Heart right ventricle (tissue), 16 donors: ENCODE data around the gene VARS2. TPM values are rescaled to one million over a fixed set of nuclear protein-coding genes. Genes with fewer than 3 reads are reported as not detected.

ENCODE experiments used
- ATAC-seq, 8 donors: fragments of 200-7000 bp; cut with Tn5 transposase; one replicate each; pipeline ENCODE4 v1.9.1; 2020; ENCODE audit warnings: mild to moderate bottlenecking in 8 of 8, moderate library complexity in 8 of 8, moderate number of reproducible peaks in 1 of 8
- DNase-seq, 2 donors: peaks; one replicate each; pipeline ENCODE4 v3.0.0-alpha.2; 2020
- H3K27ac ChIP-seq, 10 donors: fragments of 200-600 bp; sonication (generic) in 2 of 10; one replicate each; pipeline versions ENCODE4 v1.5.0 to v1.8.0; 2020 to 2022; ENCODE audit warnings: mild to moderate bottlenecking in 3 of 10
- H3K27me3 ChIP-seq, 7 donors: fragments of 200-600 bp; one replicate each; pipeline ENCODE4 v1.8.0; 2021 to 2022; ENCODE audit warnings: mild to moderate bottlenecking in 2 of 7
- H3K36me3 ChIP-seq, 9 donors: fragments of 200-600 bp; sonication (generic) in 1 of 9; one replicate each; pipeline versions ENCODE4 v1.5.0 to v1.8.0; 2020 to 2022; ENCODE audit warnings: mild to moderate bottlenecking in 2 of 9
- H3K4me1 ChIP-seq, 9 donors: fragments of 200-600 bp; sonication (generic) in 1 of 9; one replicate each; pipeline versions ENCODE4 v1.5.0 to v1.8.0; 2020 to 2022; ENCODE audit warnings: mild to moderate bottlenecking in 4 of 9
- H3K4me3 ChIP-seq, 10 donors: fragments of 200-600 bp; sonication (generic) in 2 of 10; one replicate each; pipeline versions ENCODE4 v1.5.0 to v1.8.0; 2020 to 2022; ENCODE audit warnings: mild to moderate bottlenecking in 7 of 10, moderate library complexity in 2 of 10
- H3K9me3 ChIP-seq, 11 donors: fragments of 200-600 bp in 10 of 11; sonication (generic) in 2 of 11; one replicate each; pipeline versions ENCODE4 v1.5.0 to v1.8.0; 2013 to 2022; ENCODE audit warnings: mild to moderate bottlenecking in 2 of 11, control low read depth in 1 of 11, moderate library complexity in 1 of 11
- CTCF ChIP-seq, 9 donors: fragments of 200-600 bp; sonication (generic) in 2 of 9; IDR thresholded peaks; one replicate each; pipeline versions ENCODE4 v1.5.0 to v1.8.0; 2021 to 2022; ENCODE audit warnings: antibody characterized with exemption in 9 of 9, mild to moderate bottlenecking in 5 of 9, moderate library complexity in 1 of 9
- WGBS, 2 donors: extraction: QIAGEN DNeasy Blood & Tissue Kit; methylation state at CpG; one replicate each; pipeline ENCODE4 v1.1.7; 2013; ENCODE audit warnings: inconsistent platforms in 1 of 2; 5-methylcytosine and 5-hydroxymethylcytosine counted together
- intact Hi-C, 10 donors: fragments of 100-400 bp; cut with DNase I; formaldehyde crosslinking; loops; one replicate each; pipeline versions ENCODE4 v1.11.1 to v1.14.2; 2022
- polyA plus RNA-seq, 2 donors: library from polyadenylated mRNA; stranded (reverse); fragments of 200-250 nt; gene quantifications; one replicate each; pipeline ENCODE4 v1.2.3, GENCODE V29; 2013
- total RNA-seq, 10 donors: library from RNA; stranded (reverse); fragmentation: NEBNext Ultra II Directional in 3 of 10; extraction: Animal tissue kit (Norgen Biotek cat#: 25700) in 3 of 10; gene quantifications; one replicate each; pipeline versions ENCODE4 v1.2.1 to v1.2.4, GENCODE V29; 2021 to 2023
- donor health status: Arrhythmogenic right ventricular cardiomyopathy.
- donor health status: ischemic (EF 13 %, LVEDD 7.1; RV severe dilation, severe dysfunction).
- donor health status: healthy with polysubstance abuse.
- donor health status: DM: no; HTN: yes; CAD: no.
- donor health status: DM: no; HTN: no; CAD: no.
- donor health status: ischemic (EF 25% LVEDD 6.9; RV normal size, moderate dysfunction).
- donor health status: ischemic (EF 25% LVEDD 5.7; RV mildly dilated, moderate dysfunction).
- donor health status: healthy.
- donor health status: DM: yes; HTN: yes; CAD: no.
- donor health status: Ischemic cardiomyopathy.
- donor health status: ischemic (EF 35%, LVEDD 5.7; RV mildly dilated, moderate dysfunction).
- donor health status: nonischemic (EF 11% LVEDD 7.7; RV severe dilation, severe dysfunction).
- donor health status: DM: yes; HTN: yes; CAD: no.
- donor health status: PGD.
- donor health status: ischemic (EF 29% LVEDD 5.4; RV normal size, mild dysfunction).
- donor health status: nonischemic (EF 23%, LVEDD 6.1; RV moderate dilation, normal function).

The VARS2 gene
- total and polyA plus RNA-seq, 12 donors = 9.3 to 28.4 (median 22.5) TPM

GRCh38 chr6:30960907-30961673 lies 47.1 kb downstream of the VARS2 start:
- H3K4me1 ChIP-seq = peaks cover 0 to 4% (median under 1%) of the 10 kb centered on the region in 9 donors
- TF ChIP-seq CTCF (IDR thresholded peaks at IDR 0.05) = no peak
- H3K27me3 ChIP-seq = peaks cover 0 to 53% (median 8%) of the 10 kb centered on the region in 7 donors
- intact Hi-C loops = no loop called here
- 81 to 83% methylated on average over 9 of the region's 9 CpGs for WGBS, 2 donors
- no peaks in the 10 kb centered on the region for H3K36me3 ChIP-seq
- DNase-seq = no peak
- no peak overlapping the region for H3K27ac ChIP-seq
- H3K4me3 ChIP-seq = no peak overlapping the region
- ATAC-seq = no peak
- H3K9me3 ChIP-seq = no peaks in the 10 kb centered on the region

GRCh38 chr6:30962716-30963115 lies 48.7 kb downstream of the VARS2 start:
- no peaks in the 10 kb centered on the region for H3K36me3 ChIP-seq
- intact Hi-C loops = no loop called here
- peaks cover 0 to 37% (median 4%) of the 10 kb centered on the region in 7 donors for H3K27me3 ChIP-seq
- ATAC-seq (no peak), DNase-seq (no peak)
- no peaks in the 10 kb centered on the region for H3K4me1 ChIP-seq
- H3K27ac ChIP-seq = no peak overlapping the region
- no peak overlapping the region for H3K4me3 ChIP-seq
- no peak for TF ChIP-seq CTCF (IDR thresholded peaks at IDR 0.05)
- no peaks in the 10 kb centered on the region for H3K9me3 ChIP-seq

- 82 to 88% methylated on average over 6 of the region's 6 CpGs for WGBS, 2 donors
- H3K27me3 ChIP-seq = peaks cover 0 to 28% (median 4%) of the 10 kb centered on the region in 7 donors
- no peaks in the 10 kb centered on the region for H3K36me3 ChIP-seq
- no peaks in the 10 kb centered on the region for H3K4me1 ChIP-seq
- no peak for ATAC-seq
- no peak overlapping the region for H3K27ac ChIP-seq
- TF ChIP-seq CTCF (IDR thresholded peaks at IDR 0.05) = no peak
- intact Hi-C loops = no loop called here
- H3K9me3 ChIP-seq = no peaks in the 10 kb centered on the region
- no peak for DNase-seq
- H3K4me3 ChIP-seq = no peak overlapping the region
Observed at GRCh38 chr6:30963641-30964040, 49.6 kb downstream of the VARS2 start.

- intact Hi-C loops = no loop called here
Observed at GRCh38 chr6:30964075-30964474, 50.0 kb downstream of the VARS2 start.

More at GRCh38 chr6:30964075-30964474, 50.0 kb downstream of the VARS2 start:
- H3K4me1 ChIP-seq = peaks cover 0 to 4% (median 0%) of the 10 kb centered on the region in 9 donors
- H3K27ac ChIP-seq = no peak overlapping the region
- no peak for ATAC-seq
- H3K27me3 ChIP-seq = peaks cover 0 to 24% (median under 1%) of the 10 kb centered on the region in 7 donors
- 79 to 88% methylated on average over 4 of the region's 4 CpGs for WGBS, 2 donors
- no peaks in the 10 kb centered on the region for H3K9me3 ChIP-seq
- no peaks in the 10 kb centered on the region for H3K36me3 ChIP-seq
- no peak overlapping the region for H3K4me3 ChIP-seq
- TF ChIP-seq CTCF (IDR thresholded peaks at IDR 0.05) = no peak
- no peak for DNase-seq
